GM12801 (cell line): ENCODE data around the gene HOXB5.

Experiments used
- TF ChIP-seq, protein P1 (sequence below): IDR thresholded peaks from one replicate; pipeline ENCODE4 v1.5.1; 2011; ENCODE audit warnings: control low read depth; ENCODE audit not compliant: insufficient read length; ENCODE audit errors: extremely low read depth

Gene HOXB5

DNA sequence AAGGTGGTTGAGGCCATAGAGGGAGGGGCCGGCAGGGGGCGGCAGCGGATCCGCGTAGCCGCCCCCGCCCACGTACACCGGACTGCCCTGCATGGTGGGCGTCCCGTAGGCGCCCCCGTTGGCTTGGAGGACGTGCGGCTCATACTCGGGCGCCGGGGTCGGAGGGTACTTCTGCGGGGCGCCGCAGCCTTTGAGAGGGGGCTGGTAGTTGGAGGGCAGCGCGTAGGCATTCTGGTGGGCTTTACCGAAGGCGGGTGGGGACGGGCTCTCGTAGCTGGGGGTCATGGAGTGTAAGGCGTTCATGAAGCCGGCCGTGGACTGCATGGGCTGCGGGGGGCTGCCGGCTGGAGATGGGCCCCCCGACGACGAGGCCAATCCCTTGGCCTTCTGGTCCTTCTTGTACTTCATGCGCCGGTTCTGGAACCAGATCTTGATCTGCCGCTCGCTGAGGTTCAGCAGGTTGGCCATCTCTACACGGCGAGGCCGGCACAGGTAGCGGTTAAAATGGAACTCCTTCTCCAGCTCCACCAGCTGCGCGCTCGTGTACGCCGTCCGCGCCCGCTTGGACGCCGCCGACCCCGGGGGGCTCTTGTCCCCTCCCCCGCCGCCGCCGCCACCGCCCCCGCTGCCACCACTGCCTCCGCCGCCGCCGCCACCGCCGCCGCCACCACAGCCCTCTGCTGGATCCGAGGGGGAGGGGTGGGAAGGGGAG is 42.9 kb downstream of the HOXB5 start:
- TF ChIP-seq, protein P1, sequence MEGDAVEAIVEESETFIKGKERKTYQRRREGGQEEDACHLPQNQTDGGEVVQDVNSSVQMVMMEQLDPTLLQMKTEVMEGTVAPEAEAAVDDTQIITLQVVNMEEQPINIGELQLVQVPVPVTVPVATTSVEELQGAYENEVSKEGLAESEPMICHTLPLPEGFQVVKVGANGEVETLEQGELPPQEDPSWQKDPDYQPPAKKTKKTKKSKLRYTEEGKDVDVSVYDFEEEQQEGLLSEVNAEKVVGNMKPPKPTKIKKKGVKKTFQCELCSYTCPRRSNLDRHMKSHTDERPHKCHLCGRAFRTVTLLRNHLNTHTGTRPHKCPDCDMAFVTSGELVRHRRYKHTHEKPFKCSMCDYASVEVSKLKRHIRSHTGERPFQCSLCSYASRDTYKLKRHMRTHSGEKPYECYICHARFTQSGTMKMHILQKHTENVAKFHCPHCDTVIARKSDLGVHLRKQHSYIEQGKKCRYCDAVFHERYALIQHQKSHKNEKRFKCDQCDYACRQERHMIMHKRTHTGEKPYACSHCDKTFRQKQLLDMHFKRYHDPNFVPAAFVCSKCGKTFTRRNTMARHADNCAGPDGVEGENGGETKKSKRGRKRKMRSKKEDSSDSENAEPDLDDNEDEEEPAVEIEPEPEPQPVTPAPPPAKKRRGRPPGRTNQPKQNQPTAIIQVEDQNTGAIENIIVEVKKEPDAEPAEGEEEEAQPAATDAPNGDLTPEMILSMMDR: no peak

DNA sequence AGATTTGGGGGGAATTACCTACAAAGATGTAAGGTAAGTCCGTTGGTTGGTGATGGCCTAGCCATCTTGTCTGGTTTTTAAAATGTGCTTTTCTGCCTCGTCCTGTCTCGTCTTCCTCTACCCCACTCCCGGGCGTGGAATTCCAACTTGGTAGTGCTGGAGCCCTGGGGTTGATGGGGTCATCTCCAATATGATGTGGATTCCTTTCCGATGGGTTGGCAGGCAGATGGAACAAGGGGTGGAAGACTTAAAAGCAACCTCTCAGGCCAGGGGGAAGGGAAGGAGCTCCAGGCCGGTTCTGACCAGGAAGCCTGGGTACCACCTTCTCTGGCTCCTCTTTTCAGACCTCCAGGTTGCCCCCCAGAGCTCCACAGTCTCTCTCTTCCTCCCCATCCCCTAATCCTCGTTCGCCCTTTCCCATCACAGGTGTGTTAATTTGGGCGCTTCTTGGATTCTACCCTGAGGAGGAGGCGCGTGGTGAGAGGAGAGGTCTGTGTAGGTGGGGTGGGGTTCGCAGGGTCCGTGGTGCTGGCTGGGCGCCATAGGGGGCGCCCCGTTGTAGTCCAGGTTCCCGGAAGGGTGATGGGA is 43.6 kb downstream of the HOXB5 start:
- TF ChIP-seq, protein P1: no peak

DNA sequence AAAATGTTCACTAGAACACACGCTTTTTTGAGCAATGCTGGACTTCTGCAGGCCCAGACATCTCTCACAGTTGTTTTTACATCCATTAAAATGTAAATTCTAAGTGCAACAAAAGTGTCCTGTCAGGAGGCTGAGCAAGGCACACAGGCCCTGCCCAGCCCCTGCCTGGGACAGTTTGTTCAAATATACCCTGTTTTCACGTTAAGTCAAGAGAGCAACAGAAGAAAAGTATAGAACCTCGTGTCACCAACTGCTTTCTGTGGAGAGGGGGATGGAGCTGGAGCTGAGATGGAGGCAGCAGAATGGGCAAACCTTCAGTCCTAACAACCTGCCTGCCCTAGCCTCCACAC is 44.3 kb downstream of the HOXB5 start:
- TF ChIP-seq, protein P1: no peak

DNA sequence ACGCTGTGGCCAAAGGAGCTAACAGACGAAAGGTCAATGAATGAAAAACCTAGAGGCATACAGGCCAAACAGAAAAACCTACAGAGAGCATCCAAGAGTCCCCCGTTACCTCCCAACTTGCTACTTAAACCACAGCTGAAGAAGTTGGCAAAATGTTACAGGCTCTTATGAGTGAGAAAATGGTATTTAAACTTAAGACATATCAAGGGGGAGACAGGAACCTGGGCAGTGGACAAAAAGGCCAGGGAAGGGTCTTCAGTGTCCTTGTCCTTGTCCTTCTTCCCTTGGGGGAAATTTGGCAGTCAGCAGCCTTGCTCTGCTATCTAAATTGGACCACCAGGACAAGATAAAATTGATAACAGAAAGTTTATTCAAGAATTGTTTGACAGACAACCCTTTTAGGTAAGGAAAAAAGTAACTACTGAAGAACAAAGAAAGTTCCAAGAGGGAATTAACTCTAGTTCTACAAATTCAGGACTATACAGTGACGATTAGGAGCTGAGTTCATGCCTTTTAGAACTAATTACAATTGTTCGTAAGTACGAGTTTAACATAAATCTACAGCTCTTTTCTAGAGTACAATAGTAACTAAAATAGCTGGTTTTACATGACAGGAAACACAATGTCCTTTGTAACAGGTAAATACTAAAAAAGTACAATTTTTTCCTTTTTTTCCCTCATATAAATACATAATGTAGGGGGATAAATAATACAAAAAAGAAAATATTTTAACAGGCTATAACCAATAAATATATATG is 44.9 kb downstream of the HOXB5 start:
- TF ChIP-seq, protein P1: no peak

DNA sequence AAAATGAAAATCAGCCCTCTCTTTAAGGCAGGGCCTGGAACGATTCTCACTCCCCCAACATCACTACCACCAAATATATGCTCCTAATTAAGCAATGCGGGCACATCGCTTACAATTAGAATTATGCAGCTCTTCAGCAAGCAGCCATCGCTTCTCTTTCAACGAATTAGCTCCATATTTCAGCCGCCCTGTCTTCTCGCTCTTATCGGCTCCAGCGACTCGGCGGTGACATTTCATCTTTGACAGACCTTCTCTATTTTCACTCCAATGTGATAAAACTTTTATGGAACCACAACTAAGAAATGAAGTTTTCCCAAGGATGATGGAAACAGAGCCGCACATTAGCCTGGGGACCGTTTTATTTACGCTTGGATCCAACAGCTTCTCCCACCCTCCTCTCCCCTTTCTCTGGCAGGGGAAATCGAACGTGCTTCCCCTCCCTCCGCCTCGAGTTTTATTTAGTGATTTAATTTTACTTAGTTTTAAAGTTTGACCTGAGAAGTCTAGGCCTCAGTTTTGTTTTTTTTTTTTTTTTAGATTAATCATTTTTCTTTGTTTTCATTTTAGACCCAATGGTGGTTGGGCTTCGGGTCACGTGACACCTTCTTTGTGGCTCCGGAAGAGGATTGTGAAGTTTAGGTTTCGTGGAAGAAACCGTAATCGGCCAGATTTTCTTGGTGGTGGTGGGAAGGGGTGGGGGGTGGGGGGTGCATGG is 45.6 kb downstream of the HOXB5 start:
- TF ChIP-seq, protein P1: no peak

DNA sequence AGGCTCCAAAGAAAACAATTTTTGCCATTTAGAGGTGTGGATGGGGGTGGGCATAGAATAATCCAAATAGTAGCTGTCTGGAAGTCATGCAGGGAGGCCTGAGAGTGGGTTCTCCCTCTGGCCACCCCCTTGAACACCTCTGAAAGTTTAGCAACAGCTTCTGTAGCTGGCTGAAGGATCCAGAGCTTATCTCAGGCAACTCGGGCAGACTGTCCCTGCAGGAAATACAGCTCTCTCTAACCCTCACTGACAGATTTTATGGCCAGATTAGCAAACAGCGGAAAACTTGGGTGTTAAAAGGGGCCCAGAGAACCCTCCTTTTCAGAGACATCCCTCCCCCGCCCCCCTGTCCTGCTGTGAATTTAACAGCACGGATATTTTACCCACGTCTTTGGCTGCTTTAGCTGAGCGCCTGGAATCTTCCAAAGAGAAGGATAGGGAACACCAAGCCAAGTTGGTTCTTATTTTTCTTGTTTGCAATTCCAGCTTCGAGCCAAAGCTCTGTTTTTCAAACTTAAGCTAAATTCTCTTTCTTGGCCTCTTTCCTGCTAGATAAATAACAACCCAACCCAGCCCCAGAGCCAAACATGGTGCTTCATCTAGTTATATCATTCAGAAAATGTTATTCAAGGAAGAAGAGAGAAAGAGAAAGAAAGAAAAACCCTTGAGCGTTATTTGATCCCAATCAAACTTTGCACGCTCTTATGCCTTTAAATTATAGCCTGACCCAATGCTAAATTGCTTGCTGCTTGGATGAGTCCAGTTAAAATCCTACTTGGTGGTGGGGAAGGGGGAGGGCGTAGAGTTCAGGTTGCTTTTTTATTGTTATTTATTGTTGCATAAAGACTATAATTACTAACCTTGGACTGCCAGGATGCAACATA is 46.4 kb downstream of the HOXB5 start:
- TF ChIP-seq, protein P1: no peak
